A375 (cell line): Measurements from ENCODE around the gene GRK6. TPM values are rescaled to one million over a fixed set of nuclear protein-coding genes. Genes with fewer than 3 reads are reported as not detected.

Experiments
- total RNA-seq: library from RNA; depleted of rRNA; stranded (reverse); fragments of >200 nt; shearing (Covaris generic); gene quantifications from 2 replicates; pipeline ENCODE4 v1.2.3, GENCODE V29; 2014; rRNA removed

Gene GRK6
- total RNA-seq = 38.4 and 42.5 TPM in 2 replicates

GRCh38 chr5:177426566-177427210 lies at the start of gene GRK6:
GRK6 (plus strand) TSS chr5:177426676; CDS start chr5:177426846, 170 bp downstream.

GRCh38 chr5:177384134-177384533 lies 42.3 kb upstream of the GRK6 start, which contains the start of gene SLC34A1:
SLC34A1 (plus strand) TSS chr5:177384434; CDS start chr5:177385742, 1,308 bp downstream.

GRCh38 chr5:177399997-177400868 lies 26.2 kb upstream of the GRK6 start, which contains the start of gene PFN3:
PFN3 (minus strand) TSS chr5:177400661; CDS start chr5:177400576, 85 bp downstream.

GRCh38 chr5:177409043-177409801 lies 17.3 kb upstream of the GRK6 start, which contains the start of gene F12:
F12 (minus strand) TSS chr5:177409564; CDS start chr5:177409527, 37 bp downstream.

GRCh38 chr5:177446200-177447065 lies 20.0 kb downstream of the GRK6 start, which contains the start of gene PRR7:
PRR7 (plus strand) TSS chr5:177446814; CDS start chr5:177455068, 8,254 bp downstream.

GRCh38 chr5:177473443-177474001 lies 47.0 kb downstream of the GRK6 start, which contains the start of gene DBN1:
DBN1 (minus strand) TSS chr5:177473634; CDS start chr5:177473521, 113 bp downstream.

Other genes starting within 250 kb of the GRK6 start
- 46.7 and 50.8 TPM in 2 replicates for gene RAB24, start 123.0 kb upstream of the GRK6 start, total RNA-seq
- gene PRELID1, start 122.9 kb upstream of the GRK6 start, total RNA-seq = 332 and 346 TPM in 2 replicates
- 38.9 and 51.6 TPM in 2 replicates for gene MXD3, start 114.8 kb upstream of the GRK6 start, total RNA-seq
- gene LMAN2, start 75.0 kb upstream of the GRK6 start, total RNA-seq = 178 and 261 TPM in 2 replicates
- gene RGS14, start 68.8 kb upstream of the GRK6 start, total RNA-seq = 9.8 and 14.0 TPM in 2 replicates
- gene SLC34A1, start 42.2 kb upstream of the GRK6 start, total RNA-seq = 0.34 and 0.61 TPM in 2 replicates
- not detected in 2 replicates for gene PFN3, start 26.0 kb upstream of the GRK6 start, total RNA-seq
- gene F12, start 17.1 kb upstream of the GRK6 start, total RNA-seq = 5.4 and 5.5 TPM in 2 replicates
- 41.0 and 48.8 TPM in 2 replicates for gene PRR7, start 20.1 kb downstream of the GRK6 start, total RNA-seq
- gene DBN1, start 47.0 kb downstream of the GRK6 start, total RNA-seq = 103 and 122 TPM in 2 replicates
- gene PDLIM7, start 70.9 kb downstream of the GRK6 start, total RNA-seq = 162 and 184 TPM in 2 replicates
- 2.3 and 3.1 TPM in 2 replicates for gene DOK3, start 83.2 kb downstream of the GRK6 start, total RNA-seq
- gene DDX41, start 90.3 kb downstream of the GRK6 start, total RNA-seq = 157 and 168 TPM in 2 replicates
- gene FAM193B, start 127.9 kb downstream of the GRK6 start, total RNA-seq = 24.2 and 29.3 TPM in 2 replicates
- 79.3 and 92.8 TPM in 2 replicates for gene TMED9, start 165.5 kb downstream of the GRK6 start, total RNA-seq
- 22.1 and 28.6 TPM in 2 replicates for gene B4GALT7, start 173.5 kb downstream of the GRK6 start, total RNA-seq